Colonic mucosa (tissue), 4 donors: ENCODE data around the gene TLR1. TPM values are rescaled to one million over a fixed set of nuclear protein-coding genes. Genes with fewer than 3 reads are reported as not detected.
A peak's percentile ranks its signal among the peaks of the same experiment; 100 is the strongest.

Source experiments
- DNase-seq: peaks from one replicate; pipeline ENCODE4 v3.0.0-alpha.2; 2020
- H3K27ac ChIP-seq: fragments of 200-600 bp; one replicate; pipeline ENCODE4 v1.8.0; 2021
- H3K27me3 ChIP-seq: fragments of 200-600 bp; one replicate; pipeline ENCODE4 v1.8.0; 2021
- H3K36me3 ChIP-seq: fragments of 200-600 bp; one replicate; pipeline ENCODE4 v1.8.0; 2021
- H3K4me1 ChIP-seq: fragments of 200-600 bp; one replicate; pipeline ENCODE4 v1.8.0; 2021; ENCODE audit warnings: mild to moderate bottlenecking
- H3K4me3 ChIP-seq: fragments of 200-600 bp; one replicate; pipeline ENCODE4 v1.8.0; 2021
- H3K9ac ChIP-seq, 2 donors: one replicate each; pipeline ENCODE4 v1.7.0; 2013; ENCODE audit warnings: control low read depth in 2 of 2, low read depth in 2 of 2, low read length in 2 of 2
- H3K9me3 ChIP-seq: fragments of 200-600 bp; one replicate; pipeline ENCODE4 v1.8.0; 2021
- intact Hi-C: fragments of 100-400 bp; cut with DNase I; formaldehyde crosslinking; loops from one replicate; pipeline ENCODE4 v1.14.1; 2022
- total RNA-seq, 2 donors: library from RNA; stranded (reverse); fragmentation: NEBNext Ultra II Directional in 1 of 2; extraction: Animal tissue kit (Norgen Biotek cat#: 25700) in 1 of 2; gene quantifications; one replicate each; pipeline ENCODE4 v1.2.1, GENCODE V29; 2021
- TF ChIP-seq, protein P1 (sequence below): fragments of 200-600 bp; IDR thresholded peaks from one replicate; pipeline ENCODE4 v1.8.0; 2022; ENCODE audit warnings: antibody characterized with exemption, mild to moderate bottlenecking
- donor health status: healthy.
- donor health status: DM: no; HTN: no; CAD: no.
- donor health status: DM: no; HTN: no; CAD: no.

Gene TLR1
- total RNA-seq, 2 donors from 2014 or later: 1.2 to 4.7 TPM

DNA sequence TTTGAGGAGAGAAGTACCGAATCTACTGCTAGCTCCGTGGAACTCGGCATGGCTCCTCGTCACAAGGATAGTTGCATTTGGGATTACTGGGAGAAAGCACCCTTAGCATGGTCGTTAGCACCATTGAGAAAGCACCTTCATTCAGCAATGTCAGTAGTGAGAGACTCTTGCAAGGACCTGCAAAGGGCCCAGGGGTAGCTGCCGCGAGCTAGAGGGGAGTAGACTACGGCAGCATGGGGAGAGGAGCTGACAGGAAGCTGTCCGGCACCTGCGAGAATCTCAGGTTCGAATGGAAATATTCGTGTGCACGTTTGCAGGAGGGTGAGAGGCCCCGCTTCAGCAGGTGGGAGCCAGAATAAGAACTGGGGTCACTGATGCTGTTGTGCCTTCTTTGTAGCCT is 42.0 kb downstream of the TLR1 start:
- Histone ChIP-seq H3K4me3 (no peak overlapping the region), H3K9me3 (no peaks in the 10 kb centered on the region), H3K9ac (no peak overlapping the region), H3K27ac (no peak overlapping the region), H3K27me3 (no peaks in the 10 kb centered on the region), H3K4me1 (no peaks in the 10 kb centered on the region), H3K36me3 (no peaks in the 10 kb centered on the region)
- intact Hi-C loops: no loop called here
- no peak for DNase-seq
- TF ChIP-seq, protein P1, sequence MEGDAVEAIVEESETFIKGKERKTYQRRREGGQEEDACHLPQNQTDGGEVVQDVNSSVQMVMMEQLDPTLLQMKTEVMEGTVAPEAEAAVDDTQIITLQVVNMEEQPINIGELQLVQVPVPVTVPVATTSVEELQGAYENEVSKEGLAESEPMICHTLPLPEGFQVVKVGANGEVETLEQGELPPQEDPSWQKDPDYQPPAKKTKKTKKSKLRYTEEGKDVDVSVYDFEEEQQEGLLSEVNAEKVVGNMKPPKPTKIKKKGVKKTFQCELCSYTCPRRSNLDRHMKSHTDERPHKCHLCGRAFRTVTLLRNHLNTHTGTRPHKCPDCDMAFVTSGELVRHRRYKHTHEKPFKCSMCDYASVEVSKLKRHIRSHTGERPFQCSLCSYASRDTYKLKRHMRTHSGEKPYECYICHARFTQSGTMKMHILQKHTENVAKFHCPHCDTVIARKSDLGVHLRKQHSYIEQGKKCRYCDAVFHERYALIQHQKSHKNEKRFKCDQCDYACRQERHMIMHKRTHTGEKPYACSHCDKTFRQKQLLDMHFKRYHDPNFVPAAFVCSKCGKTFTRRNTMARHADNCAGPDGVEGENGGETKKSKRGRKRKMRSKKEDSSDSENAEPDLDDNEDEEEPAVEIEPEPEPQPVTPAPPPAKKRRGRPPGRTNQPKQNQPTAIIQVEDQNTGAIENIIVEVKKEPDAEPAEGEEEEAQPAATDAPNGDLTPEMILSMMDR: no peak

DNA sequence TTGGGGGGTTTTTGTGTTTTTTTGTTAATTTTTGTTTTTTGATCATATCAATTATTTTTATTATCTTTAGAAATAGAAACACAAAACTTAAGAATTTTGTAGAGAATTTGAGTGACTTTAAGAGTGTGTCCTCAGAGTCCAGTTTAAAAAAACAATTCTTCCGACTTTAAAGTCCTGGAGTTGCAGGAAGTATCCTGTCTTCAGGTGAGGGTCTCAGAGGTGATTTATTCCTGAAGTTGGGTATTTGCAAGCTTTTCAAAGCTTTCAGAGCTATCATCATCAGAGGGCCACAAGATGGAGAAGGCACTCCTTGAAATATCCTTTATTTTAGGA is 44.8 kb downstream of the TLR1 start:
- H3K9me3 ChIP-seq: no peaks in the 10 kb centered on the region
- no peak overlapping the region for H3K27ac ChIP-seq
- H3K9ac ChIP-seq: no peak overlapping the region
- no peaks in the 10 kb centered on the region for H3K4me1 ChIP-seq
- TF ChIP-seq, protein P1: peak; percentile 37
- H3K4me3 ChIP-seq: no peak overlapping the region
- DNase-seq: no peak
- H3K36me3 ChIP-seq: no peaks in the 10 kb centered on the region
- H3K27me3 ChIP-seq: no peaks in the 10 kb centered on the region
- intact Hi-C loops: loop anchor here (5.0 kb wide), 2 partner anchors 98 to 378 kb away; partner anchors contain the start of gene TLR6

DNA sequence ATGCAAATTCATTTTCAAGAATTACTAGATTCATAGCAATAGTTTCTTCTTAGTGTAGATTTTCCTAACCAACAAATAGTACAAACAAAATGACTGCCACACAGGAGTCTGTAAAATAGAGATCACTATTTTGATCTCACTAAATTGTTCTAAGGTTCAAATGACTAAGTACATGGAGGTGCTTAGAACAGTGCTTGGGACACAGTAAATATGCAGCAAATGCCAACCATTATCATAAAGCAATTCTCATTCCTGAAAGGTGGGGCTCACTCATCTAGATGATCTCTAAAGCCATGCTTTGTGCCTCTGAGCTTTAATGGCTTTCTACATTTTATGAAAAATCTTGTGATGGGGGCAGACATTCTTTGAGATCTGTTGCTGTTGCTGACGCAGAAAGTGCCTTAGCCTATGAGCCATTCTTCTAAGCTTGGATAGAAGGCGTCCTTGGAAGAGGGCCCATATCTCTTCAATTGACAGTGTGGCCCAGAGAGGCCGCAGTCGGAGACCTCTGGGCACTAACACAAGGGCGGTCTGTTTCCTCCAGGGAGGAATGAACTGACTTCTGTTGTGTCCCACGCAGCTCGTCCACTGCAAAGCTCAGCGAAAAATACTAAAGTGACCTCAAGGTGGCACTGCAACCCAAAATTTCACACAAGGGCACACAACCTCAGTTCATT is 45.3 kb downstream of the TLR1 start:
- TF ChIP-seq, protein P1: peak; percentile 68
- Histone ChIP-seq H3K27me3 (no peaks in the 10 kb centered on the region), H3K4me1 (no peaks in the 10 kb centered on the region), H3K9ac (no peak overlapping the region), H3K27ac (no peak overlapping the region), H3K36me3 (no peaks in the 10 kb centered on the region), H3K9me3 (no peaks in the 10 kb centered on the region), H3K4me3 (no peak overlapping the region)
- DNase-seq: peak; percentile 71
- intact Hi-C loops: loop anchor here (5.0 kb wide), 2 partner anchors 98 to 378 kb away; partner anchors contain the start of gene TLR6

DNA sequence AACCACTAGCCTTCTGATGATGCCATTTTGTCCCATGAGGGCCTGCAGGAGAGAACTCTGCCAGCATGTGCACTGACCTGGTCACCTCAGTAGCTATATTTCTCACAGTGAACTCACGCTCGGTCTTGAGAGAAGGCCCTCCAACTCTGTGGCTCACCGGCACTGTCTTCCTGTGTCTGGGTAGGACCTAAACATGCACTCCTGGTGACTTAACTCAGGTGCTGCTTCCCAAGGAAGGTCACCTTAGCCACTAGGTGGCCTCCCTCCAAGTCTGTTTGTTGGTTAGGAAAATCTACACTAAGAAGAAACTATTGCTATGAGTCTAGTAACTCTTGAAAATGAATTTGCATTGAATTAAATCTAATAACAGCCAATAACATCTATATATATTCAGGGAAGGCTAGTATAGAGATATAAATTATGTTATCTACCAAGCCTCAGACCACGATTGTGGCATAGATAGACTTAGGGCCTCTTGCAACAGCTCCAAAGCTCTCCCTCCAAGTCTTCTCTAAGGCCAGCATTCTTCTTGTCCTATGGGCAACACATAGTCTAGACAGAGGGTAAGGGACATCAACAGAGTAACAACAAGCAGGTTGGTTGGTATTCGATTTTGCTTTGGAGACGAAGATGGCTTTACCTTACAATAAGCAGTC is 46.5 kb downstream of the TLR1 start:
- DNase-seq: no peak
- Histone ChIP-seq H3K36me3 (no peaks in the 10 kb centered on the region), H3K27ac (no peak overlapping the region), H3K9me3 (no peaks in the 10 kb centered on the region), H3K4me1 (no peaks in the 10 kb centered on the region), H3K27me3 (no peaks in the 10 kb centered on the region), H3K9ac (no peak overlapping the region), H3K4me3 (no peak overlapping the region)
- TF ChIP-seq, protein P1: peak; percentile 32
- intact Hi-C loops: loop anchor here (5.0 kb wide), 2 partner anchors 99 to 379 kb away; partner anchors contain the start of gene TLR6

DNA sequence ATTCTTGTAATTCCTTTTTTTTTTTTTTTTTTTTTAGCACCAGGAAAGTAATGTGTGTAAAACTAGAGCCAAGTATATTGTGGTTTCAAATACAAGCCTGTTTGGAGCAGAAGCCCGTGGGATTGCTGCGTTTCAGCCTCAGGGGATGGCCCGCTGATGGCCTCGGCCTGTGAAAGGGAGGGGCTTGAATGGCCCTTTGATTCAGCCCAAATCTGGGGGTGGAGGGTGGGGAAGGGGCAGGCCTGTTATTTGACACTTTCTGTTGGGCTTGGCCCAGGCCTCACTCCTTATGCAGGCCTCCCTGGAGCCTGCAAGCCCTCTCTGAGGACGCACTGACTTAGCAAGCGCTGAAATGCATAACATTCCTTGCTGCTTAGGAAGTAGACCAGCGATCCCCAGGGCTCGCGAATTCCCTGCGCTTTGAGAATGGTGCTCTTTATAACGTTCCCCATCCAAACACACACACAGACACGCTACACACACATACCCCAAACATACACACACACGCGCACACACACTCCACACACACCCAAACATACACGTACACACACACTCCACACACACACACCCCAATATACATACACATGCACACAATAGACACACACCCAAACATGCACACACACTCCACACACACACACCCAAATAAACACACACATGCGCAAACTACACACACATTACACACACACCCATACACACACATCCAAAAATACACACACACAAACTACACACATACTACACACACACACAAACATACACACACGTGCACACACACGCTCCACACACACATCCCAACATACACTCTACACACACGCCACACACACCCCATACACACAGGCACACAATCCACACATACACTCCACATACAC is 51.4 kb downstream of the TLR1 start:
- Histone ChIP-seq H3K27ac (peak overlapping the region; percentile 13), H3K4me1 (no peaks in the 10 kb centered on the region), H3K4me3 (no peak overlapping the region), H3K9ac (peak overlapping the region in 1 of 2 donors; percentile 30), H3K27me3 (no peaks in the 10 kb centered on the region), H3K36me3 (no peaks in the 10 kb centered on the region), H3K9me3 (no peaks in the 10 kb centered on the region)
- TF ChIP-seq, protein P1: no peak
- intact Hi-C loops: no loop called here
- DNase-seq: peak; percentile 58
